GM23248 (cell line): ENCODE results near the gene CLEC16A. TPM values are rescaled to one million over a fixed set of nuclear protein-coding genes. Genes with fewer than 3 reads are reported as not detected.

Experiments used
- DNase-seq: peaks from one replicate; pipeline ENCODE4 v3.0.0-alpha.2; 2015
- H2AFZ ChIP-seq: fragments of 200-600 bp; sonication (generic); 2 replicates; pipeline ENCODE4 v1.6.1; 2016; ENCODE audit warnings: antibody characterized with exemption
- H3F3A ChIP-seq: fragments of 200-600 bp; sonication (generic); 2 replicates; pipeline ENCODE4 v1.6.1; 2016; ENCODE audit warnings: mild to moderate bottlenecking, antibody characterized with exemption, mixed run types; ENCODE audit not compliant: insufficient read depth
- H3K27ac ChIP-seq: fragments of 200-600 bp; sonication (generic); 2 replicates; pipeline ENCODE4 v1.5.1; 2016; ENCODE audit warnings: mild to moderate bottlenecking
- H3K27me3 ChIP-seq: fragments of 200-600 bp; sonication (generic); replicated peaks from 2 replicates; pipeline ENCODE4 v1.6.1; 2016; ENCODE audit warnings: mild to moderate bottlenecking; ENCODE audit not compliant: insufficient read depth
- H3K36me3 ChIP-seq: fragments of 200-600 bp; sonication (generic); 2 replicates; pipeline ENCODE4 v1.6.1; 2016; ENCODE audit warnings: low read depth, mild to moderate bottlenecking
- H3K4me1 ChIP-seq: fragments of 200-600 bp; sonication (generic); 2 replicates; pipeline ENCODE4 v1.6.1; 2016; ENCODE audit warnings: mild to moderate bottlenecking; ENCODE audit not compliant: insufficient read depth
- H3K4me2 ChIP-seq: fragments of 200-600 bp; sonication (generic); one replicate; pipeline ENCODE4 v1.6.1; 2016; ENCODE audit warnings: mild to moderate bottlenecking; ENCODE audit not compliant: unreplicated experiment
- H3K4me3 ChIP-seq: fragments of 200-600 bp; sonication (generic); 2 replicates; pipeline ENCODE4 v1.5.1; 2016; ENCODE audit warnings: mild to moderate bottlenecking
- H3K79me2 ChIP-seq: fragments of 200-600 bp; sonication (generic); 2 replicates; pipeline ENCODE4 v1.6.1; 2016; ENCODE audit warnings: mild to moderate bottlenecking; ENCODE audit not compliant: insufficient read depth
- H3K9ac ChIP-seq: fragments of 200-600 bp; sonication (generic); 2 replicates; pipeline ENCODE4 v1.6.1; 2016; ENCODE audit warnings: mild to moderate bottlenecking
- H3K9me2 ChIP-seq: fragments of 200-600 bp; sonication (generic); 2 replicates; pipeline ENCODE4 v1.6.1; 2016; ENCODE audit warnings: mixed run types, mild to moderate bottlenecking, moderate library complexity; ENCODE audit not compliant: insufficient read depth
- H3K9me3 ChIP-seq: fragments of 200-600 bp; sonication (generic); one replicate; pipeline ENCODE4 v1.6.1; 2017; ENCODE audit warnings: low read depth
- H4K20me1 ChIP-seq: fragments of 200-600 bp; sonication (generic); 2 replicates; pipeline ENCODE4 v1.6.0; 2016; ENCODE audit not compliant: insufficient read depth
- EZH2 ChIP-seq: fragments of 200-600 bp; sonication (generic); IDR thresholded peaks from 2 replicates; pipeline ENCODE4 v1.6.1; 2018; ENCODE audit warnings: antibody characterized with exemption, mild to moderate bottlenecking; ENCODE audit not compliant: insufficient read depth, poor library complexity, severe bottlenecking
- EZH2phosphoT487 ChIP-seq: fragments of 200-600 bp; sonication (generic); IDR thresholded peaks from 2 replicates; pipeline ENCODE4 v1.6.1; 2018; ENCODE audit warnings: antibody characterized with exemption, moderate library complexity, mild to moderate bottlenecking, low read depth; ENCODE audit not compliant: insufficient read depth
- WGBS, 2 experiments: methylation state at CpG; one replicate each; pipeline ENCODE4 v1.1.6; 2015 to 2017; ENCODE audit warnings: low lambda C conversion rate in 2 of 2, low coverage in 1 of 2; ENCODE audit errors: missing lambda C conversion rate in 2 of 2; 5-methylcytosine and 5-hydroxymethylcytosine counted together
- in situ Hi-C: fragments of 300-500 bp; cut with MboI; formaldehyde crosslinking; loops from 2 replicates; pipeline ENCODE4 v1.15.0; 2020
- polyA plus RNA-seq: library from polyadenylated mRNA; unstranded; fragments of >200 nt; fragmentation: Nextera tagmentation; extraction: Ambion mirVana; gene quantifications from 2 replicates; pipeline ENCODE4 v1.2.1, GENCODE V29; 2016
- total RNA-seq: library from RNA; depleted of rRNA; stranded (reverse); fragments of >200 nt; shearing (Covaris generic); gene quantifications from 2 replicates; pipeline ENCODE4 v1.2.3, GENCODE V29; 2014

Gene CLEC16A
- total and polyA plus RNA-seq, 2 experiments from 2014 or later: 13.2 to 21.4 TPM

- 94 to 95% methylated on average over 8 of the region's 8 CpGs for WGBS, 2 experiments
- no peak for DNase-seq
- TF ChIP-seq EZH2 (no peak), EZH2phosphoT487 (no peak)
Measured at GRCh38 chr16:11121083-11121608, 176.8 kb downstream of the CLEC16A start.

DNA sequence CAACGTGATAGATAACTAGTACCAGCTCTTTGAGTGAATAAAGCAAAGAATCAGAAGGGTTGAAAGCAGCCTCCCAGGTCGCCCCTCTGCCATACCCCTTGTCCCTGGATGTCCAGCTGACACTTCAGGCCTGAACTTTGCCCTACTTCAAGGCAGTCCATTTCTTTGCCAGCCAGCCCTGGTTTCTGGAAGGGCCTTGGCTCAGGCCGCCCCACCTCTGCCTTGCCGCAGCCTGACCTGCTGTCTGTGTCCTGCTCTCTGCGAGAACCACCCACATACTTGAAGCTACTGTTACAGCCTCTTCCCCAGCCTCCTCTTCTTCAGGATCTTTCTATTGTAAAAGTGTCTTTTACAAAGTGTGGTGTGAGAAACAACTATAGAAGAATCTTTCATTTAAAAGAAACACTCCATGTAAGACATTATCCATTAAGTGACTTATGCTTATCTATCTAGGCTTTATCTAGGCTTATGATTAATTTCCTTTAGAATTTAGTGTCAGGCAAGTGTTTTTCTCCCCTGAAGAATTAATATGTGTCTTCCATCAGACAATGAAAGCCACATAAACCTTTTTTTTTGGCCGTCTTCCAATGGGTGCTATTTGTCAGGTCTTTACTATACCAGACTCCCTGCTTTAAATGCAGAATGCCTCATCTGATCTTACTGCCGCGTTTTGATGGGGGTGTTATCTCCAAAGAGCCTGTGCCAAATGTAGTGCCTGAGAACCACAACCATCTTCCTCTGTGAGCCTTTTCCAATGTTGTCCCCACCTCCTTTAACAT, 177.7 kb downstream of the CLEC16A start:
- Histone ChIP-seq H3K4me2 (no peak overlapping the region), H3K9ac (no peak overlapping the region), H3K27ac (no peak overlapping the region), H2AFZ (no peak overlapping the region), H3K79me2 (no peaks in the 10 kb centered on the region), H3K36me3 (peaks cover 2% of the 10 kb centered on the region; the same call in 1 of the 2 replicates), H4K20me1 (no peaks in the 10 kb centered on the region), H3K27me3 (no peaks in the 10 kb centered on the region), H3K4me1 (peaks cover 5% of the 10 kb centered on the region; the same call in 1 of the 2 replicates), H3K4me3 (no peak overlapping the region), H3K9me2 (no peaks in the 10 kb centered on the region), H3F3A (no peaks in the 10 kb centered on the region), H3K9me3 (no peaks in the 10 kb centered on the region)
- no peak for DNase-seq
- in situ Hi-C loops: no loop called here
- no peak for TF ChIP-seq EZH2
- TF ChIP-seq EZH2phosphoT487: no peak
- WGBS, 2 experiments: 89 to 97% methylated on average over 8 of the region's 8 CpGs

More at GRCh38 chr16:11121083-11121608, 176.8 kb downstream of the CLEC16A start:
- no peak overlapping the region for H3K9ac ChIP-seq
- H3K79me2 ChIP-seq: no peaks in the 10 kb centered on the region
- H3K9me3 ChIP-seq: no peaks in the 10 kb centered on the region
- peaks cover 5% of the 10 kb centered on the region; the same call in 1 of the 2 replicates for H3K4me1 ChIP-seq
- H2AFZ ChIP-seq: no peak overlapping the region
- H3K4me2 ChIP-seq: no peak overlapping the region
- no peaks in the 10 kb centered on the region for H4K20me1 ChIP-seq
- no peak overlapping the region for H3K4me3 ChIP-seq
- H3K9me2 ChIP-seq: no peaks in the 10 kb centered on the region
- in situ Hi-C loops: no loop called here
- 0 out of 2 replicates have a peak, but pooled peaks cover 2% of the 10 kb centered on the region for H3K36me3 ChIP-seq
- no peak overlapping the region for H3K27ac ChIP-seq
- no peaks in the 10 kb centered on the region for H3K27me3 ChIP-seq
- H3F3A ChIP-seq: no peaks in the 10 kb centered on the region

GRCh38 chr16:11123666-11124065, 179.3 kb downstream of the CLEC16A start:
- 97 to 98% methylated on average over 11 of the region's 11 CpGs for WGBS, 2 experiments
- no peaks in the 10 kb centered on the region for H3K9me3 ChIP-seq
- in situ Hi-C loops: no loop called here
- no peaks in the 10 kb centered on the region for H4K20me1 ChIP-seq
- H3K9ac ChIP-seq: no peak overlapping the region
- H3K79me2 ChIP-seq: no peaks in the 10 kb centered on the region
- peaks cover 2% of the 10 kb centered on the region; the same call in 1 of the 2 replicates for H3K36me3 ChIP-seq
- no peak overlapping the region for H3K4me3 ChIP-seq
- TF ChIP-seq EZH2phosphoT487: no peak
- no peak for TF ChIP-seq EZH2
- H3F3A ChIP-seq: no peaks in the 10 kb centered on the region
- H3K4me1 ChIP-seq: peaks cover 6% of the 10 kb centered on the region
- H3K27me3 ChIP-seq: no peaks in the 10 kb centered on the region
- no peak overlapping the region for H3K27ac ChIP-seq
- no peaks in the 10 kb centered on the region for H3K9me2 ChIP-seq
- no peak overlapping the region for H2AFZ ChIP-seq
- H3K4me2 ChIP-seq: no peak overlapping the region
- DNase-seq: no peak

- in situ Hi-C loops: no loop called here
- WGBS, 2 experiments: 93 to 94% methylated on average over 17 of the region's 17 CpGs
Measured at GRCh38 chr16:11125936-11126335, 181.6 kb downstream of the CLEC16A start.

More at GRCh38 chr16:11125936-11126335, 181.6 kb downstream of the CLEC16A start:
- no peaks in the 10 kb centered on the region for H4K20me1 ChIP-seq
- H3K9ac ChIP-seq: no peak overlapping the region
- no peaks in the 10 kb centered on the region for H3K79me2 ChIP-seq
- no peak overlapping the region for H2AFZ ChIP-seq
- peaks cover 10% of the 10 kb centered on the region for H3F3A ChIP-seq
- H3K9me3 ChIP-seq: no peaks in the 10 kb centered on the region
- no peak for DNase-seq
- no peak overlapping the region for H3K4me3 ChIP-seq
- no peaks in the 10 kb centered on the region for H3K9me2 ChIP-seq
- H3K27ac ChIP-seq: no peak overlapping the region
- TF ChIP-seq EZH2 (no peak), EZH2phosphoT487 (no peak)
- H3K4me2 ChIP-seq: no peak overlapping the region
- H3K4me1 ChIP-seq: peaks cover 17% of the 10 kb centered on the region
- peaks cover 2% of the 10 kb centered on the region; the same call in 1 of the 2 replicates for H3K36me3 ChIP-seq
- no peaks in the 10 kb centered on the region for H3K27me3 ChIP-seq
